CD14-positive monocyte (primary cell): ENCODE data around the gene MIGA1. TPM values are rescaled to one million over a fixed set of nuclear protein-coding genes. Genes with fewer than 3 reads are reported as not detected.

Experiments used
- DNase-seq, 3 donors: peaks; one replicate each; pipeline ENCODE4 v3.0.0-alpha.2; 2011 to 2022
- H2AFZ ChIP-seq: 2 replicates; pipeline ENCODE4 v1.6.0; 2012; ENCODE audit warnings: mild to moderate bottlenecking, low read depth, low read length, inconsistent platforms; ENCODE audit not compliant: insufficient read depth, poor library complexity, severe bottlenecking
- H3K27ac ChIP-seq, 2 donors: 1 replicate in 1 of 2; 2 replicates in 1 of 2; pipeline ENCODE4 v1.5.1; 2012 to 2013; ENCODE audit warnings: low read length in 2 of 2, control low read depth in 1 of 2, inconsistent platforms in 1 of 2, low read depth in 1 of 2, mild to moderate bottlenecking in 1 of 2
- H3K27me3 ChIP-seq, 2 donors: one replicate each; pipeline versions ENCODE4 v1.6.0 to v1.6.1; 2011 to 2013; ENCODE audit warnings: low read length in 2 of 2; ENCODE audit not compliant: control insufficient read depth in 2 of 2, insufficient read depth in 2 of 2
- H3K36me3 ChIP-seq, 2 donors: replicated peaks in 1 of 2; 1 replicate in 1 of 2; 2 replicates in 1 of 2; pipeline versions ENCODE4 v1.5.1 to v1.6.1; 2012 to 2013; ENCODE audit warnings: low read length in 2 of 2, control low read depth in 1 of 2, inconsistent platforms in 1 of 2, mild to moderate bottlenecking in 1 of 2; ENCODE audit not compliant: insufficient read depth in 2 of 2, control insufficient read depth in 1 of 2
- H3K4me1 ChIP-seq, 2 donors: 1 replicate in 1 of 2; 2 replicates in 1 of 2; pipeline versions ENCODE4 v1.5.1 to v1.6.1; 2012 to 2013; ENCODE audit warnings: low read length in 2 of 2, control low read depth in 1 of 2, inconsistent platforms in 1 of 2, mild to moderate bottlenecking in 1 of 2, moderate library complexity in 1 of 2; ENCODE audit not compliant: insufficient read depth in 2 of 2, control insufficient read depth in 1 of 2
- H3K4me2 ChIP-seq: replicated peaks from 2 replicates; pipeline ENCODE3; 2012; ENCODE audit warnings: low read length, moderate library complexity, mild to moderate bottlenecking; ENCODE audit not compliant: poor library complexity, severe bottlenecking; ENCODE audit errors: extremely low read depth
- H3K4me3 ChIP-seq, 3 experiments: fragments of 200-600 bp in 1 of 3; sonication (generic) in 1 of 3; replicated peaks in 1 of 3; 1 replicate in 2 of 3; 2 replicates in 1 of 3; pipeline ENCODE4 v1.5.1; 2011 to 2013; ENCODE audit warnings: low read length in 3 of 3, mild to moderate bottlenecking in 3 of 3, control low read depth in 2 of 3, low read depth in 2 of 3, inconsistent platforms in 1 of 3, moderate library complexity in 1 of 3
- H3K79me2 ChIP-seq: 2 replicates; pipeline ENCODE4 v1.6.0; 2012; ENCODE audit warnings: mild to moderate bottlenecking, control low read depth, inconsistent platforms, low read length, moderate library complexity; ENCODE audit not compliant: insufficient read depth
- H3K9ac ChIP-seq: 2 replicates; pipeline ENCODE4 v1.6.0; 2017; ENCODE audit warnings: low read length, mild to moderate bottlenecking; ENCODE audit not compliant: insufficient read depth, poor library complexity, severe bottlenecking
- H3K9me3 ChIP-seq, 2 donors: replicated peaks in 1 of 2; 1 replicate in 1 of 2; 2 replicates in 1 of 2; pipeline versions ENCODE4 v1.5.1 to v1.6.1; 2012 to 2013; ENCODE audit warnings: low read length in 2 of 2, control low read depth in 1 of 2; ENCODE audit not compliant: control insufficient read depth in 1 of 2, insufficient read depth in 1 of 2
- H4K20me1 ChIP-seq: 2 replicates; pipeline ENCODE4 v1.6.0; 2012; ENCODE audit warnings: mild to moderate bottlenecking, low read length, control low read depth, moderate library complexity; ENCODE audit not compliant: insufficient read depth
- H3K27ac Mint-ChIP-seq, 7 donors: one replicate each; pipeline ENCODE4 v1.8.0; 2020; ENCODE audit warnings: mild to moderate bottlenecking in 7 of 7, mixed read lengths in 7 of 7, moderate library complexity in 6 of 7, inconsistent platforms in 2 of 7
- H3K27me3 Mint-ChIP-seq, 3 donors: one replicate each; pipeline ENCODE4 v1.8.0; 2021 to 2022; ENCODE audit warnings: low read depth in 3 of 3, mild to moderate bottlenecking in 3 of 3, mixed read lengths in 3 of 3, moderate library complexity in 3 of 3, inconsistent platforms in 1 of 3
- H3K36me3 Mint-ChIP-seq, 2 donors: one replicate each; pipeline ENCODE4 v1.8.0; 2020; ENCODE audit warnings: mixed read lengths in 2 of 2, inconsistent platforms in 1 of 2, mild to moderate bottlenecking in 1 of 2
- H3K4me1 Mint-ChIP-seq: one replicate; pipeline ENCODE4 v1.8.0; 2020; ENCODE audit warnings: mild to moderate bottlenecking, mixed read lengths
- H3K4me3 Mint-ChIP-seq, 2 donors: one replicate each; pipeline ENCODE4 v1.8.0; 2020; ENCODE audit warnings: mild to moderate bottlenecking in 2 of 2, mixed read lengths in 2 of 2, moderate library complexity in 1 of 2
- H3K9me3 Mint-ChIP-seq, 7 donors: one replicate each; pipeline ENCODE4 v1.8.0; 2020 to 2022; ENCODE audit warnings: mixed read lengths in 7 of 7, mild to moderate bottlenecking in 6 of 7, moderate library complexity in 6 of 7, inconsistent platforms in 2 of 7
- CTCF ChIP-seq: fragments of 200-600 bp; IDR thresholded peaks from one replicate; pipeline ENCODE4 v1.8.0; 2022; ENCODE audit warnings: antibody characterized with exemption, mild to moderate bottlenecking
- WGBS: methylation state at CpG from one replicate; pipeline ENCODE4 v1.1.5; 2013; ENCODE audit warnings: missing lambda C conversion rate; ENCODE audit not compliant: insufficient coverage; 5-methylcytosine and 5-hydroxymethylcytosine counted together
- intact Hi-C, 2 donors: fragments of 100-400 bp; cut with micrococcal nuclease; formaldehyde crosslinking; loops; one replicate each; pipeline versions ENCODE4 v1.15.0 to v1.15.1; 2023
- polyA plus RNA-seq, 3 donors: library from polyadenylated mRNA; depleted of rRNA in 1 of 3; unstranded in 2 of 3; stranded (reverse) in 1 of 3; fragments of 300-500 nt in 2 of 3; fragments of >200 nt in 1 of 3; fragmentation: Illumina TruSeq in 2 of 3; gene quantifications; 1 replicate in 2 of 3; 2 replicates in 1 of 3; pipeline ENCODE4 v1.2.3, GENCODE V29; 2012 to 2021

The MIGA1 gene
- polyA plus RNA-seq, 3 donors = 5.0 to 7.2 (median 6.5) TPM

- TF ChIP-seq CTCF = no peak
Measured at GRCh38 chr1:77841574-77841973, 62.1 kb downstream of the MIGA1 start.

DNA sequence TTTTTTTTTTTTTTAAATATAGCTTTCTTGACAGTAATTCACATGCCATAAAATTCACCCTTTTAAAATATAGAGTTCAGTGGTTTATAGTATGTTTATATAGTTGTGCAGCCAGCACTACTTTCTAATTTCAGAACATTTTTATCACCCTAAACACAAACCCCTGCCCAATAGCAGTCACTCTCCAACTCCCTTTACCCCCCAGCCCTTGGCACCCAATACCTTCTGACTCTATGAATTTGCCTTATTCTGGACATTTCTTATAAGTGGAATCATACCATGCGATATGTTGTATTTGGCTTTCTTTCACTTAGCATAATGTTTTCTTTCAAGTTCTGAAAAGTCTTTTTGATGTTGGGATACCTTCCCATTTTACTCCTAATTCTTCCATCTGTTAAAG lies 66.5 kb downstream of the MIGA1 start:
- no peak overlapping the region for H3K4me2 ChIP-seq
- intact Hi-C loops = no loop called here
- H3K27me3 ChIP-seq = no peaks in the 10 kb centered on the region
- H3K4me3 ChIP-seq = no peak overlapping the region
- no peak overlapping the region for H3K9ac ChIP-seq
- no peak for DNase-seq
- Mint-ChIP-seq H3K27me3 (peaks cover 0 to 3% (median 2%) of the 10 kb centered on the region in 3 donors), H3K4me1 (no peaks in the 10 kb centered on the region), H3K36me3 (peaks cover 29 to 34% of the 10 kb centered on the region in 2 donors), H3K9me3 (no peaks in the 10 kb centered on the region), H3K27ac (peak overlapping the region in 1 of 7 donors; percentile 46), H3K4me3 (no peak overlapping the region)
- H3K36me3 ChIP-seq = peaks cover 16 to 21% of the 10 kb centered on the region in 2 donors
- H4K20me1 ChIP-seq = no peaks in the 10 kb centered on the region
- H3K79me2 ChIP-seq = no peaks in the 10 kb centered on the region
- no peaks in the 10 kb centered on the region for H3K9me3 ChIP-seq
- peaks cover 6 to 8% of the 10 kb centered on the region in 2 donors for H3K4me1 ChIP-seq
- no peak overlapping the region for H2AFZ ChIP-seq
- no peak overlapping the region for H3K27ac ChIP-seq
- no peak for TF ChIP-seq CTCF
- WGBS = no CpG with 5 or more reads among the region's 1 CpG

More at GRCh38 chr1:77841574-77841973, 62.1 kb downstream of the MIGA1 start:
- H3K4me2 ChIP-seq = no peak overlapping the region
- H3K9me3 ChIP-seq = no peaks in the 10 kb centered on the region
- DNase-seq = no peak
- H3K27ac ChIP-seq = no peak overlapping the region
- Mint-ChIP-seq H3K27ac (peak overlapping the region in 3 of 7 donors; percentile 55 to 65 (median 58)), H3K27me3 (peaks cover 0 to 3% (median 0%) of the 10 kb centered on the region in 3 donors), H3K36me3 (peaks cover 31 to 40% of the 10 kb centered on the region in 2 donors), H3K4me3 (no peak overlapping the region), H3K9me3 (no peaks in the 10 kb centered on the region), H3K4me1 (no peaks in the 10 kb centered on the region)
- H2AFZ ChIP-seq = no peak overlapping the region
- no peaks in the 10 kb centered on the region for H4K20me1 ChIP-seq
- no peaks in the 10 kb centered on the region for H3K27me3 ChIP-seq
- no peaks in the 10 kb centered on the region for H3K79me2 ChIP-seq
- no peak overlapping the region for H3K9ac ChIP-seq
- WGBS = no CpG with 5 or more reads among the region's 1 CpG
- H3K4me3 ChIP-seq = no peak overlapping the region
- no peaks in the 10 kb centered on the region for H3K4me1 ChIP-seq
- H3K36me3 ChIP-seq = peaks cover 21 to 38% of the 10 kb centered on the region in 2 donors
- intact Hi-C loops = no loop called here
